ENCODE measurements around the gene UACA.

GRCh38 chr15:70789213-70789612, 25.9 kb upstream of the UACA start:
- TF ChIP-seq, protein P1, sequence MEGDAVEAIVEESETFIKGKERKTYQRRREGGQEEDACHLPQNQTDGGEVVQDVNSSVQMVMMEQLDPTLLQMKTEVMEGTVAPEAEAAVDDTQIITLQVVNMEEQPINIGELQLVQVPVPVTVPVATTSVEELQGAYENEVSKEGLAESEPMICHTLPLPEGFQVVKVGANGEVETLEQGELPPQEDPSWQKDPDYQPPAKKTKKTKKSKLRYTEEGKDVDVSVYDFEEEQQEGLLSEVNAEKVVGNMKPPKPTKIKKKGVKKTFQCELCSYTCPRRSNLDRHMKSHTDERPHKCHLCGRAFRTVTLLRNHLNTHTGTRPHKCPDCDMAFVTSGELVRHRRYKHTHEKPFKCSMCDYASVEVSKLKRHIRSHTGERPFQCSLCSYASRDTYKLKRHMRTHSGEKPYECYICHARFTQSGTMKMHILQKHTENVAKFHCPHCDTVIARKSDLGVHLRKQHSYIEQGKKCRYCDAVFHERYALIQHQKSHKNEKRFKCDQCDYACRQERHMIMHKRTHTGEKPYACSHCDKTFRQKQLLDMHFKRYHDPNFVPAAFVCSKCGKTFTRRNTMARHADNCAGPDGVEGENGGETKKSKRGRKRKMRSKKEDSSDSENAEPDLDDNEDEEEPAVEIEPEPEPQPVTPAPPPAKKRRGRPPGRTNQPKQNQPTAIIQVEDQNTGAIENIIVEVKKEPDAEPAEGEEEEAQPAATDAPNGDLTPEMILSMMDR (IDR thresholded peaks at IDR 0.05), result no peak
- no peak for TF ChIP-seq POLR2A (IDR thresholded peaks at IDR 0.05)
